ENCODE data around the gene ZBTB5.
"Not testable (repeated sequence)": the region's sequence is repeated elsewhere in the genome, so short reads cannot be mapped to it uniquely, and the experiment has no call there.

The ZBTB5 gene

DNA sequence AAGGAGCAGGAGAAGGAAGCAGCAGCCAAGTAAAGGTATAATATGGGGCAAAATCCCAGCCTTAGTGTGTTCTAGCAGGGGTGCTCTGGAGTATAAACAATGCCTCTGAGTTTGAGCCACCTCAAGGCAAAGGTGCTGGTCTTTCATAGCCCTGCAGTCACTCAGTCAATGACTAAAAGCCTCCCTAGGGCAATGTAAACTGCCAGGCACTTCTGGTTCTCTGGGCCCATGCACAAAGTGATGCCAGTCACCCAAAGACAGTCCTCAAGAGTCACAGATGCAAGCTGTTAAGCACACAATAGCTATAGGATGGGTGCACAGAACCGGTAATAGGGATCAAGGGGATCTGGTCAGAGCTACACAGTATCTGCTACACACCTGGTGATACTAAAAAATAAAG, 12.6 kb downstream of the ZBTB5 start:
- no peak for DNase-seq (ENCODE audit: low read depth in 2 of 2)

DNA sequence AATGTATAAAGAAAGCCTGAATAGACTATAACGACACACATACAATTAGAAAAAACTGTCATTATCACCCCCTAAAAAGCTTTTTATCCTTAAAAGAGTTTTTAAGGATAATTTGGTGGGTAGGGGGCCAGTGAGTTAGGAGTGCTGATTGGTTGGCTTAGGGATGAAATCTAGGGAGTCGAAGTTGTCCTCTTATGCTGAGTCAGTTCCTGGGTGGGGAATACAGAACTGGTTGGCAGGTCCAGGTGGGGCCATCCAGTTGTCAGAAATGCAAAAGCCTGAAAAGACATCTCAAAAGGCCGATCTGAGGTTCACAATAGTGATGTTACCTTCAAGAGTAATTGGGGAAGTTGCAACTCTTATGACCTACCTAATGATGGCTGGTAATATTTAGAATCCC, 13.6 kb downstream of the ZBTB5 start:
- DNase-seq (ENCODE audit: low read depth in 2 of 2): no peak

DNA sequence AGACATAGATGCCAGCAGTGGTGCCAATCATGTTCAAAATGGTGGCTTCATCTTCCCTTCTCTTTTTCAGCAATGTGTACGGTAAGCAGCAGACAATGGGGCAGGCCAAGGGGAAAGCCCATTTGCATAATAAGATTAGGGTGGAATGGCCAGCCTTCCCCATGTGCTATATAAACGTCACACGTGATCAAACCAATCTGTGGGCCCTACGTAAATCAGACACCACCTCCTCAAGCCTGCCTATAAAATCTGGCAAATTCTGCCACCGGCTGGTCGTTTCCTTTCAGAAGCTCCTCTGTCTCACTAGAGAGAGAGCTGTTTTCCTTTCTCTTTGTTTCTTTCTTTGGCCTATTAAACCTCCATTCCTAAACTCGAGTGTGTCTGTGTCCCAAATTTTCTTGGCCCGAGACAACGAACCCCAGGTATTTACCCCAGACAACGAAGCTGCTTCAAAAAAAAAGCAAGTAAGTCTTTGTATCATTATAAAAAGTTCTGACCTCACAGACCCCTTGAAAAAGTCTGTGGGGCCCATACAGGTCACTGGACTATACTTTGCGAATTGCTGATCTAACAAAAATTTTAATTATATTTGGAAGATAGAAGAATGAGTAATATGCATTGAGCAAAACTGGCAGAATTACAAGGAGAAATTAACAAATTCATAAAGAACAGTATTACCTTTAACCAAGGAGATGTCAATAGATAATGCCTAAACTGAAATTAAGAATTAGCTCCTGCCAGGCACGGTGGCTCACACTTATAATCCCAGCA, 15.2 kb downstream of the ZBTB5 start:
- no peak for DNase-seq (ENCODE audit: low read depth in 2 of 2)

DNA sequence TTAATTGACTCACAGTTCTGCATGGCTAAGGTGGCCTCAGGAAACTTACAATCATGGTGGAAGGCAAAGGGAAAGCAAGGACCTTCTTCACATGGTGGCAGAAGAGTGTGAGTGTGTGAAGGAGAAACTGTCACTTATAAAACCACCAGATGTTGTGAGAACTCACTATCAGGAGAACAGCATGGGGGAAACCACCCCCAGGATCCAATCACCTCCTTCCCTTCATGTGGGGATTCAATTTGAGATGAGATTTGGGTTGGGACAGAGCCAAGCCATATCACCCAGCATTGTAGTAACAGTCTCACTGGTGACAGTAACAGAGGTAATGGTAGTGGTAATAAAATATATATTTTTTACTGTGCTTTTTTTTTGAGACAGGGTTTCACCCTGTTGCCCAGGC, 18.1 kb downstream of the ZBTB5 start:
- no peak for DNase-seq (ENCODE audit: low read depth in 2 of 2)

DNA sequence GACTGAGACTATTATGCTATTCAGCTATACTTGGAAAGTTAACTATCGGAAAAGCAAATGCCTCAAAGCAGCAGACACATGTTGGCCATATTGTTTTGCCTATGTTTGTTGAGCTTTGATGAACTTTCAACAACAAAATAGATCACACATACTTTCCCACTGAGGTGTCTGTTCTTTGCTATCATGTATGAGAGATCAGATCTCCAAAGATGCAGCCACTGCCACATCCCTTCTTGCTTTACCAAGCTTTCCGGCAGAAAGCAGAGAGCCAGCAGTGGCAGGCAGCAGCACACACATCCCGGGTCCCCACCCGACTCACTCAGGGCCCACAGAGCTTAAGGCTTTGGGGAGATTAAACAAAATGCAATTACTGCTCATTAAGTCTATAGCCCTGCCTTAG, 18.8 kb downstream of the ZBTB5 start:
- DNase-seq (ENCODE audit: low read depth in 2 of 2): no peak

DNA sequence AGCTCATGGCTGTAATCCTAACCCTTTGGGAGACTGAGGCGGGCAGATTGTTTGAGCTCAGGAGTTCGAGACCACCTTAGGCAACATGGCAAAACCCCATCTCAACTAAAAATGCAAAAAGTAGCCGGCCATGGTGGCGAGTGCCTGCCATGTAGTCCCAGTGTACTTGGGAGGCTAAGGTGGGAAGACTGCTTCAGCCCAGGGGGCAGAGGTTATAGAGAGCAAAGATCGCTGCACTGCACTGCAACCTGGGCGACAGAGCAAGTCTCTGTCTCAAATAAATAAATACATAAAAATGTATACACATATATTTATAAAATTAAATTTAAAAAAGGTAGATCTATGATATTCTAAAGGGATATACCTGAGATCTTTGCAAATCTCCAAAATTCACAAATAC, 19.4 kb downstream of the ZBTB5 start:
- no peak for DNase-seq (ENCODE audit: low read depth in 2 of 2)

DNA sequence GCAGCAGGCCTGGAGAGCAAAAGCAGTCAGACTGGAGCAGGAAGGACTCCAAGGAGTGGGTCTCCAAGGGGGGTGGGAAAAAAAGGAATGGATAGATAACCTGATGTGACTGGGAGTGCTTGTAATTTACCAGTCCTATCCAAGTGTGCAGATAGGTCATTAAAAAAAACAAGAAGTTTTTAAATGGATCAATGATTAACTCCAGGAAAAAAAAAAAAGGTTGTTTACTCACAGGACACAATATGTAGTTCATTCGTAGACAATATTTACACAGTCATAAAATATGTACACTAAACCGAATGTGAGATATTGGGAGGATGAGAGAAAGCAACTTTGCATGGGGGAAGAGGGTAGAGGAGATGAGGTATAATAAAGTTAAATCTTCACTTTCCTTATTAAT, 20.4 kb downstream of the ZBTB5 start:
- DNase-seq (ENCODE audit: low read depth in 2 of 2): no peak

DNA sequence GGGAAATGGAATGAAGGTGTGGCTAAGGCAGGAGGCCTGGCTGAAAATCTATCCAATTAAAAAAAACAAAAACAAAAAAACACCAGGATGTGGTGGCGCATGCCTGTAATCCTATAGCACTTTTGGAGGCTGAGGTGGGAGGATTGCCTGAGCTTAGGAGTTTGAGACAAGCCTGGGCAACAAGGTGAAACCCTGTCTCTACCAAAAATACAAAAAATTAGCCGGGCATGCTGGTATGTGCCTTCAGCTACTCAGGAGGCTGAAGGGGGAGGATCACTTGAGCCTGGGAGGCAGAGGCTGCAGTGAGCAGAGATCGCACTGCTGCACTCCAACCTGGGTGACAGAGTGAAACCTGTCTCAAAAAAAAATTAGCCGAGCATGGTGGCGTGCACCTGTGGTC, 21.7 kb downstream of the ZBTB5 start:
- no peak for DNase-seq (ENCODE audit: low read depth in 2 of 2)

DNA sequence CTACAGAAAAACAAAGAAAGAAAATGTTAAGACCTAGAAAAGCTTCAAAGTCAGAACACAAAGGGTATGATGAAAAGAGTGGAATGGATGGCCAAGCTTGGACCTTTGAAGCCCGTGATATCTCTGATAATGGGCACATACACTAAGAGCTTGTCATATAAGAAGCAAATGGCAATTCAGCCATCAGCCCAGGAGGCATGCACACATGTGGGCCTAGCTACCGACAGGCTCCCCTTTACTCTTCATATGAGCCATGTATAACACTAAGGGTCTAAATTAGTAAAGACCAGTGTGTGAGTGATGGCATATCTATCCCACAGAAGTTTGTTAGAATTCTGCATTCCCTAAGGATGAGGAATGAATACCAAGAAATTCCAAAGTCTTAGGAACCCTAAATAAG, 22.7 kb downstream of the ZBTB5 start:
- DNase-seq (ENCODE audit: low read depth in 2 of 2): no peak

DNA sequence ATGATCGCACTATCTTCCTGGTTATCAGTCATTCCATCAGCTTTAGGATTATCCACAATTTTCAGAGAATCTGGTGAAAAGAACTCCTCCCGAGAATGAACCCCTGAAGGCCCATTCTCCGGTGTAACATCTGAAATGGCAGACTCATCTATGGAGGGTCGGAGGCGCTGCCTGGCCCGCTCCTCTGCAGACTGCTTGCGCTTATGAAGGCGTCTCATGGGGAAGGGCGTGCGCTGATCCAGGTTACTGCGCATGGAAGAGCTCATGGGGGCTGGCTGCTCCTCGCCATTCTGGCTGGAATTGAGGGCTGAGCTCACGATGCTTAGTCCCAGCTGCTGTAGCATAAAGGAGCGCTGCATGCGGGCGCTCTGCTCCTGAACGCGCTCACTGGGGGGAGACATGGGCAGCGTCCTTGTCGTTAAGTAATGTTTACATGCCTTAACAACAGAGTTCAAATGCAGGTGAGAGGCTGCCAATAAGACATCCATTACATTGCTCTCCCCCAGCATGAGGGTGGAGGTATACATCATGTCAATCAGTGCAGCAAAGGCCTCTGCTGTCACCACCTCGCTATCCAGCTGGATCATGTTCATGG, 23.4 kb downstream of the ZBTB5 start:
- DNase-seq (ENCODE audit: low read depth in 2 of 2): no peak

DNA sequence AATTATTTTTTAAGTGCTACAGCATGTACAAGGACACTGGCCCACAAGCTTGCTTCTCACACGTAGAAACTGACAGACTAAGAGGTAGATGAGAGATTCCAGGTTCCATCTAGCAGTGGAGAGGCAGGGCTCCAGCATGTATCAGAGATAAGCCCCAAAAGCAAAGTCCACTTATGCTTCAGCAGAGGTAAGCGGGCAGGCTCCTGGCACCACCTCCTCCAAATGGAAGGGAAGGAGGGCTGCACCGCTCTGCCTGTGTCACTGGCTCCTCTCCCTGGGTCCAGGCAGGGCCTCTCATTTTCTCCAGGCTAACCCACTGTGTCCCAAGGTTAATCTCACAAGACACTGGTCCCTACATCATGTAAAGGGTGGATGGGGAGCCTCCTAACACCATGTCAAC, 26.9 kb downstream of the ZBTB5 start:
- no peak for DNase-seq (ENCODE audit: low read depth in 2 of 2)

DNA sequence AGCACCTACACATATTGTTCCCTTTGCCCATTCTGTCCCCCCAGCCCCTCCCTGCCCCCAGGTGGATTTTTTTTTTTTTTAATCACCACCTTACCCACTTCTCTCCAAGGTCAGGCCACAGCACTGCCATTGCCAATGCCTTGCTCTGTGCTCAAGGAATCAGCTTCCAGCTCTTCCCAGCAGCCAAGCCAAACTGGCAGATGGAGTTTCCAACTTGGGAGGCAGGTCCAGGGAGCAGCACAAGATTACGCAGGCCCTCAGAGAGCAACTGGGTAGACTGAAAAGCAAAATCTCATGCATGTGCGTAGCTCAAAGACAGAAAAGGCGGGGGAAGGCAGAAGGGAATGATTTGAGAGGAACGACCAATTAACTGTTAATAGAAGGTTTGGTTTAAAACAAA, 27.6 kb downstream of the ZBTB5 start:
- no peak for DNase-seq (ENCODE audit: low read depth in 2 of 2)

DNA sequence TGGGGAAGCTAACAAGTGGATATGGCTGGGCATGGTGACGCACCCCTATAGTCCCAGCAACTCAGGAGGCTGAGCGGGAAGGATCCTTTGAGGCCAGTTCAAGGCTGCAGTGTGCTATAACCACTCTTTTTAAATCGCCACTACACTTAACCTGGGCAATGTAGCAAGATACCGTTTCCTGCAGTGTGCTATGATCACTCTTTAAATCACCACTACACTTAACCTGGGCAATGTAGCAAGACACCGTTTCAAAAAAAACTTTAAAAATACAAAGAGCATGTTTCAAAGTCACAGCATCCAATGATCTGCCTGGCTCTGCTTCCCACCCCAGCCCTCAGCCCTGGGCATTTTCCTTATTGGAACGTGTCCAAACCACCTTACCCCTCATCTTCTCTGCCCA, 28.2 kb downstream of the ZBTB5 start:
- DNase-seq (ENCODE audit: low read depth in 2 of 2): no peak

DNA sequence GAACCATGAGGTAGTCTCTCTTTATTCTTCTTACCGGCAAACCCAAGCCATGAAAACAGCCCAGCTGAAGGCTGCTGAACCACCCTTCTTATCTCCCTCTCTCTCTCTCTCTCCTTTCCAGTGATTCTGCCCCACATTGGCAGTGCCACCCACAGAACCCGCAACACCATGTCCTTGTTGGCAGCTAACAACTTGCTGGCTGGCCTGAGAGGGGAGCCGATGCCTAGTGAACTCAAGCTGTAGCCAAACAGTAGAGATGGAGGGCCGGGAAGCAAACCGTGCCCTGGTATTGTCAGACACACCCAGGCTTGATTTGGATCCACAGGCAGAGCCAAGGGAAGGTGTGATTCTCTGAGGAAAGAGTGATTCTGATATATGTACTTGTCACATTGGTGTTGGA, 28.7 kb downstream of the ZBTB5 start:
- DNase-seq (ENCODE audit: low read depth in 2 of 2): no peak

DNA sequence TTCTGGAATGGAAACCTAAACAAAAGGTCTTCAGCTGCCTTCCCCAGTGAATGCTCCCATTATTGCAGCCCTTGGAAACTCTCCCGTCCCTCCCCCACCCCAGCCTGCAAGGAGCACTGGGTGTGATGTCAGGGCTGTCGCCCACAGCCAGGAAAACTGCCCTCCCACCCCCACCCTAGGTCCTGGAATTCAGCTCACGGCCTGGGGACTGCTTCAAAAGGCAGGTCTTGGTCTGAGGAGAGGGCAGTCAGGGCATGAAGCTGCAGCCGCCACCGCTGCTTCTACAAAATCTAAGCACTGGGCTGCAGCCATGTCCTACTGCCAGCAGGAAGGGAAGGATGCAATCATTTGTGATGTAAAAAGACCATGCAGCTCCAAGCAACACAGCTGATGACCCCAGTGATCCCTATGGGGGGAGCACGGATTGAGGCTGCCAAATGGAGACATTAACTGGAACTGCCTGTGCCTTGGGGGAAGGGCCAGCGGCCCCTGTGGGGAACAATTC, 31.3 kb downstream of the ZBTB5 start:
- no peak for DNase-seq (ENCODE audit: low read depth in 2 of 2)

DNA sequence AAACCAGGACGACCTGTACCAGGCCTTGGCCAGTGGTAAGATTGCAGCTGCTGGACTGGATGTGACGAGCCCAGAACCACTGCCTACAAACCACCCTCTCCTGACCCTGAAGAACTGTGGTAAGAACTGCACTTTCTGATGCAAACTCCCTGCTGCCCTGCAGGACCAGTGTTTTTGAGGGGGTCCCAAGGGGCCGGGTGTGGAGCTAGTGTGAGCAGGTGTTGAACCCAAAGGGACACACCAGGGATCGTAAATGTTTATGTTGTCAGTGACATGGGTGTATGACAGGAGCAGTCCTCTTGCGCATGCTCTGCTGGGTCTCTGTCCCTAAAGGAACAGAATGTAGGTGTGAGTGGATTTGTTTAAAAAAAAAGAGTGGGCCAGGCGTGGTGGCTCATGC, 33.2 kb downstream of the ZBTB5 start:
- no peak for DNase-seq (ENCODE audit: low read depth in 2 of 2)

DNA sequence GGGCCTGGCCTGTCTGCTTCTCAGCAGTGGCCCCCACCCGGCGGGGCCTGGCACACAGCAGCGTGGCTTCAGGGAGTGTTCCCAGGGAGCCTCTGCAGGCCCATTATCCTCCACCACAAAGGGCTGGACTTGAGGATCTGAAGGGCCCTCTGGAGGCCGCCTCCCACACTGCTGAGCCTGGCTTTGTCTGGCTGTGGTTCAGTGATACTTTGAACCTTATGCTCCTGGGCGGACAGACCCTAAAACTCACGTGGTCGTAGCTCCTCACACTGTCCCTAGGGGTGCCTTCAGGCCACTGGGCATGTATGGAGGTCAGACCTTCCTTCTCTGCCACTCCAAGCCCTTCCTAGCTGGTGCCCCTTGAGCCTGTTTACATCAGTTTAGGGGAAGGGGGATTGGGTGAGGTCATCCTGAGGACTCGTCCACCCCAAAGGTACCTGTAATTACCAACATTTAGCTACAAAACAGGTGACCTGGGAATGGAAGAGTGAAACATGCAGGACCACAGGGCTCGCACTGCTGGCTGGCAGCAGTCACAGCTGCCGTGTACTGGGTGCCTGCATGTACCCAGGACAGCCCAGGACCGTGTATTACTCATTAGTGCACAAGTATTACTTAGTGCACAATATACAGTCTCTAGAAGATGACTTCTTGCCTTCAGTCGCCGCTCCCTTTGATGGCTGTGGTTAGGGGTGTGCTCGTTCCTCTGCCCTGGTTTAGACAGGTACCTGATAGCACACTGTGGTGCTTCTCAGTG, 34.2 kb downstream of the ZBTB5 start:
- DNase-seq (ENCODE audit: low read depth in 2 of 2): no peak

DNA sequence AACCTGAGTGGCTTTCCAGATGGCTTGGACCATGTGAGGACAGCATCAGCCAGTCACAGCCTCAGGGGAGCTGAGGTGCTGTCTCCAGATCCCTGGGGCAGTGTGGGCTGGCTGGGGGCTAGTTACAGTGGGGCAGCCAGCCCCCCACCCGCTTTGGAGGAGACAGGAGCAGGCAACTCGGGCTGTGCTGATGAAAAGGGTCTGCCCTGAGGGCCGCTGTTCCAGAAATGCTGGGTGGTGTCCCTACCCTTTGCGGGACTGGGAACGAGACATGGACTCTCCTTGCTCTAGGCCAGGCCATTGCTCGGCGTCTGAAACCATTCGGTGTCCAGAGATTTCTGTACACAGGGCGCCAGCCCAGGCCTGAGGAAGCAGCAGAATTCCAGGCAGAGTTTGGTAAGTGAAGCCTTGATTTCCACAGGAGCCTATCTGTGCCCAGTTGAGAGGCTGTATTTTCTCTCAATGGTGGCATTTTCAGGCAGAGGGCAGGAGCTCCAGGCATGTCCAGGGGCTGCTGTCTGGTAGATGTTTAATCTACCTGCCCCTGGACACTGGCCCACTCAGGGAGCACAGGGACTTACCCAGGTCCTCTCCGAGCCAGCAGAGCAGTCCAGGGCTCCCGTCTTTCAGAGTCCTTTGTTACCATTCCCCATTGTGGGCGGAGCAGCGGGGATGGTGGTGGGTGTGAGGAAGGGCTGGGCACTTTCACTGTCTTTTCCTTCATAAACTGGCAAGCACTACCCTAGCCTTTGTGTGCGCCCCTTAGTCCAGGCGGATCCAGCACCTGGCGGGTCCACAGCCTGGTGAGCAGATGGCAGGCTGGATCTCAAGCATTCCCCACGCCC, 35.6 kb downstream of the ZBTB5 start:
- DNase-seq (ENCODE audit: low read depth in 2 of 2): no peak

DNA sequence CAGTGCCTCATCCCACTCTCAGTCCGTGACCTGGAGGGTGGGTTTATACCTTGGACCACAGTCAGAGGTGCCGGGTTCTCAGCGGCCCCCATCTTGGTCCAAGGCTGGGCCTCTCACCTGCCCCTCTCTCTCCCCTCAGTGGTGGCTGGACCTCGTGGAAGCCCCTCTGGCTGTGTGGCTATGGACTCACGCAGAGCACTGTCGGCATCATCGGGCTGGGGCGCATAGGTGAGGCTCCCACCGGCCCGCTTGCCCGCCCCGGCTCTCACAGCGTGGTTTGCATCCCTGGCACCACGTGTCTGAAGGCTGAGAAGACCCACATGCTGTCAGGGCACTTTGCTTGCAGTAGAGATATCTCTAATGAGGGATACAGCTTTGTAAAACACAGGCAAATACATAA, 36.9 kb downstream of the ZBTB5 start:
- no peak for DNase-seq (ENCODE audit: low read depth in 2 of 2)

DNA sequence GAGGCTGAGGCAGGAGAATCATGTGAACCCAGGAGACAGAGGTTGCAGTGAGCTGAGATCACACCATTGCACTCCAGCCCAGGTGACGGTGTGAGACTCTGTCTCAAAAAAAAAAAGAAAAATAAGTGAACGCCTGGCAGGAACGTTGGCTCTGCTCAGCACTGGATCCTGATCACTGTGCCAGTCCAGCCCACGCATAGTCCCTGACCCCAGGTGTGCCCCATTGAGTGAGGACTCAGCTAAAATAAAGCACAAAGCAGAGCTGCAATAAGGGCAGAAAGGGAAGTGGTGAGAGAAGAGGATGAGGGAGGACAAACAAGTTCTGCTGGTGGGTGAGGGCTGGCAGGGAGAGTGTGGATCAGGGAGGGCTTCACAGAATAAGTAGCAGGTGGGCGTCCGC, 38.4 kb downstream of the ZBTB5 start:
- no peak for DNase-seq (ENCODE audit: low read depth in 2 of 2)

DNA sequence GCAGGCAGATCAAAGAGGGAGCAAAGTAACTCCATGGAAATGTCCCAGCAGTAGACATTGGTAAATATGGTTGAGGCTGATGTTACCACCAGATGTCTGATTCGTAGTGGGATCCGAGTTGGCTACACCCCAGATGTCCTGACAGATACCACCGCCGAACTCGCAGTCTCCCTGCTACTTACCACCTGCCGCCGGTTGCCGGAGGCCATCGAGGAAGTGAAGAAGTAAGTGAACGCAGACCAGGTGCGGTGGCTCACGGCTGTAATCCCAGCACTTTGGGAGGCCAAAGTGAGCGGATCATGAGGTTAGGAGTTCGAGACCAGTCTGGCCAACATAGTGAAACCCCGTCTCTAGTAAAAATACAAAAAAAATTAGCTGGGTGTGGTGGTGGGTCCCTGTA, 38.8 kb downstream of the ZBTB5 start:
- DNase-seq (ENCODE audit: low read depth in 2 of 2): not testable (repeated sequence)

DNA sequence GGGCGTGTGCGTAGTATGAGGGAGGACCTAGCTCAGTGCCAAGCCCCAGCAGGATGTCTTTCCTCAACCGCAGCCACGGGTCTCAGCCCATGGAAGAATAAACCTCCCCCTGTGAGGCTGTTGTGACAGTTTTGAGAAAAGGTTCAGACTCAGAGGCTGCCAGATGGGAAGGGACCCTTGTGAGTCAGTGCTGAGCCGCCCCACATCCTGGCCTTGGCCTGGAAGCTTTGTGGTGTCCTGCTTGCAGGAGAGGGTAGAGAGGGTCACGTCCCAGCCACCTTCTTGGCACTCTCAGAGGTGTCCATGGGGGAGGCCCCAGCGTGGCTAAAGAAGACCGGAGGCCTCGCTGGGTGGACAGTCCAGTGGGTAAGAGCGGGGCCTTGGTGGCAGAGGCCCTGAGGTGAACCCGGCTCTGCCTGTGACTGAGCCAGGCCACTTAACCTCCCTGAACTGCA, 39.9 kb downstream of the ZBTB5 start:
- DNase-seq (ENCODE audit: low read depth in 2 of 2): no peak
